Trophoblast cell (in vitro differentiated cells and primary cell): Measurements from ENCODE around the gene SETD7.
A peak's percentile ranks its signal among the peaks of the same experiment; 100 is the strongest.

Source experiments
- DNase-seq, 2 donors: peaks; one replicate each; pipeline ENCODE4 v3.0.0-alpha.2; 2016
- H2AFZ ChIP-seq: 2 replicates; pipeline ENCODE4 v1.6.1; 2013; ENCODE audit warnings: low read length, moderate library complexity, mild to moderate bottlenecking; ENCODE audit not compliant: insufficient read depth, poor library complexity
- H2AK5ac ChIP-seq: 2 replicates; pipeline ENCODE4 v1.6.1; 2013; ENCODE audit warnings: mild to moderate bottlenecking, low read length
- H2BK120ac ChIP-seq: 2 replicates; pipeline ENCODE4 v1.6.1; 2013; ENCODE audit warnings: low read length, mild to moderate bottlenecking, moderate library complexity; ENCODE audit not compliant: insufficient read depth, poor library complexity
- H2BK12ac ChIP-seq: 2 replicates; pipeline ENCODE4 v1.6.1; 2013; ENCODE audit warnings: mild to moderate bottlenecking, low read length, moderate library complexity
- H2BK5ac ChIP-seq: 2 replicates; pipeline ENCODE4 v1.6.1; 2013; ENCODE audit warnings: low read length, low read depth, moderate library complexity, mild to moderate bottlenecking; ENCODE audit not compliant: poor library complexity
- H3K14ac ChIP-seq: 2 replicates; pipeline ENCODE4 v1.6.1; 2013; ENCODE audit warnings: mild to moderate bottlenecking, low read length
- H3K18ac ChIP-seq: 2 replicates; pipeline ENCODE4 v1.6.1; 2013; ENCODE audit warnings: mild to moderate bottlenecking, low read length
- H3K23ac ChIP-seq: 2 replicates; pipeline ENCODE4 v1.6.1; 2013; ENCODE audit warnings: low read length
- H3K27ac ChIP-seq: 2 replicates; pipeline ENCODE4 v1.5.1; 2013; ENCODE audit warnings: low read depth, mild to moderate bottlenecking, inconsistent platforms, low read length, moderate library complexity
- H3K27me3 ChIP-seq: 2 replicates; pipeline ENCODE4 v1.6.1; 2013; ENCODE audit warnings: inconsistent platforms, mild to moderate bottlenecking, low read length, moderate library complexity; ENCODE audit not compliant: insufficient read depth
- H3K36me3 ChIP-seq, 2 experiments: 1 replicate in 1 of 2; 2 replicates in 1 of 2; pipeline ENCODE4 v1.6.1; 2013; ENCODE audit warnings: low read length in 2 of 2, mild to moderate bottlenecking in 2 of 2, moderate library complexity in 1 of 2; ENCODE audit not compliant: insufficient read depth in 2 of 2, control insufficient read depth in 1 of 2
- H3K4ac ChIP-seq: 2 replicates; pipeline ENCODE4 v1.6.1; 2013; ENCODE audit warnings: low read depth, mild to moderate bottlenecking, low read length, moderate library complexity
- H3K4me1 ChIP-seq, 2 experiments: 1 replicate in 1 of 2; 2 replicates in 1 of 2; pipeline ENCODE4 v1.6.1; 2013; ENCODE audit warnings: low read length in 2 of 2, mild to moderate bottlenecking in 2 of 2, moderate library complexity in 1 of 2; ENCODE audit not compliant: insufficient read depth in 2 of 2, control insufficient read depth in 1 of 2
- H3K4me2 ChIP-seq: 2 replicates; pipeline ENCODE4 v1.6.1; 2013; ENCODE audit warnings: inconsistent platforms, mild to moderate bottlenecking, low read length, moderate library complexity
- H3K4me3 ChIP-seq: 2 replicates; pipeline ENCODE4 v1.5.1; 2013; ENCODE audit warnings: mild to moderate bottlenecking, low read depth, low read length, inconsistent platforms
- H3K79me1 ChIP-seq: one replicate; pipeline ENCODE4 v1.6.1; 2013; ENCODE audit warnings: low read length
- H3K79me2 ChIP-seq: 2 replicates; pipeline ENCODE4 v1.6.1; 2013; ENCODE audit warnings: low read length, mild to moderate bottlenecking; ENCODE audit not compliant: control insufficient read depth, insufficient read depth, poor library complexity
- H3K9ac ChIP-seq: 2 replicates; pipeline ENCODE4 v1.6.1; 2013; ENCODE audit warnings: mild to moderate bottlenecking, low read length
- H3K9me3 ChIP-seq: 2 replicates; pipeline ENCODE4 v1.6.1; 2013; ENCODE audit warnings: low read depth, mild to moderate bottlenecking, control low read depth, inconsistent platforms, low read length; ENCODE audit not compliant: insufficient read depth
- H4K12ac ChIP-seq: 2 replicates; pipeline ENCODE4 v1.6.1; 2013; ENCODE audit warnings: low read depth, mild to moderate bottlenecking, low read length, moderate library complexity
- H4K8ac ChIP-seq: 2 replicates; pipeline ENCODE4 v1.6.1; 2013; ENCODE audit warnings: low read depth, mild to moderate bottlenecking, low read length, moderate library complexity
- H4K91ac ChIP-seq: one replicate; pipeline ENCODE4 v1.6.1; 2013; ENCODE audit warnings: low read depth, mild to moderate bottlenecking, low read length, moderate library complexity
- WGBS: extraction: QIAGEN DNeasy Blood & Tissue Kit; methylation state at CpG from one replicate; pipeline ENCODE4 v1.1.7; 2013; ENCODE audit warnings: missing lambda C conversion rate; ENCODE audit not compliant: insufficient read length, insufficient coverage; ENCODE audit errors: extremely low coverage; 5-methylcytosine and 5-hydroxymethylcytosine counted together

The SETD7 gene

GRCh38 chr4:139530833-139531427 is 25.1 kb downstream of the SETD7 start:
- Histone ChIP-seq H3K27me3 (no peaks in the 10 kb centered on the region), H3K36me3 (peaks cover 7 to 13% of the 10 kb centered on the region in 2 experiments), H3K4me2 (no peak overlapping the region), H3K4me3 (no peak overlapping the region), H4K12ac (no peak overlapping the region), H2BK120ac (no peak overlapping the region), H4K8ac (no peak overlapping the region), H2BK12ac (no peak overlapping the region), H3K9me3 (no peaks in the 10 kb centered on the region), H2AK5ac (no peak overlapping the region), H2AFZ (no peak overlapping the region), H4K91ac (no peak overlapping the region), H2BK5ac (no peak overlapping the region), H3K4ac (no peak overlapping the region), H3K79me1 (no peaks in the 10 kb centered on the region), H3K9ac (no peak overlapping the region), H3K79me2 (no peaks in the 10 kb centered on the region), H3K14ac (no peak overlapping the region), H3K27ac (no peak overlapping the region), H3K23ac (no peak overlapping the region), H3K18ac (no peak overlapping the region), H3K4me1 (no peaks in the 10 kb centered on the region)
- WGBS = no CpG with 5 or more reads among the region's 6 CpGs
- peak; percentile 33 to 80 for DNase-seq

- Histone ChIP-seq H3K4me3 (no peak overlapping the region), H3K27me3 (no peaks in the 10 kb centered on the region), H3K18ac (no peak overlapping the region), H3K9me3 (no peaks in the 10 kb centered on the region), H2AFZ (no peak overlapping the region), H2AK5ac (no peak overlapping the region), H3K4me1 (peaks cover 8% of the 10 kb centered on the region in 2 experiments), H2BK120ac (no peak overlapping the region), H3K4ac (no peak overlapping the region), H3K23ac (peak overlapping the region; percentile 54), H3K4me2 (no peak overlapping the region), H4K8ac (no peak overlapping the region), H3K27ac (no peak overlapping the region), H2BK12ac (no peak overlapping the region), H3K79me1 (peaks cover 3% of the 10 kb centered on the region), H3K79me2 (no peaks in the 10 kb centered on the region), H3K9ac (no peak overlapping the region), H4K91ac (no peak overlapping the region), H3K14ac (no peak overlapping the region), H2BK5ac (no peak overlapping the region), H3K36me3 (peaks cover 7 to 13% of the 10 kb centered on the region in 2 experiments), H4K12ac (no peak overlapping the region)
- DNase-seq = no peak
- WGBS = no CpG with 5 or more reads among the region's 2 CpGs
Observed at GRCh38 chr4:139528377-139529005, 27.5 kb downstream of the SETD7 start.

GRCh38 chr4:139526928-139527327 is 29.1 kb downstream of the SETD7 start:
- Histone ChIP-seq H3K27ac (no peak overlapping the region), H4K8ac (no peak overlapping the region), H3K79me1 (peaks cover 3% of the 10 kb centered on the region), H3K79me2 (no peaks in the 10 kb centered on the region), H3K9me3 (no peaks in the 10 kb centered on the region), H3K23ac (no peak overlapping the region), H3K36me3 (peaks cover 4 to 11% of the 10 kb centered on the region in 2 experiments), H3K4me3 (no peak overlapping the region), H2BK120ac (no peak overlapping the region), H3K4ac (no peak overlapping the region), H2BK5ac (no peak overlapping the region), H3K4me2 (no peak overlapping the region), H4K12ac (no peak overlapping the region), H3K9ac (no peak overlapping the region), H4K91ac (no peak overlapping the region), H3K27me3 (no peaks in the 10 kb centered on the region), H2AFZ (no peak overlapping the region), H3K18ac (no peak overlapping the region), H2AK5ac (no peak overlapping the region), H3K4me1 (peaks cover 8% of the 10 kb centered on the region in 2 experiments), H3K14ac (no peak overlapping the region), H2BK12ac (no peak overlapping the region)
- no peak for DNase-seq
- WGBS = no CpG with 5 or more reads among the region's 2 CpGs

- H2BK120ac ChIP-seq = no peak overlapping the region
- peaks cover 8% of the 10 kb centered on the region in 2 experiments for H3K4me1 ChIP-seq
- H4K8ac ChIP-seq = no peak overlapping the region
- no peaks in the 10 kb centered on the region for H3K79me2 ChIP-seq
- H2BK12ac ChIP-seq = no peak overlapping the region
- no peak overlapping the region for H3K18ac ChIP-seq
- H3K9ac ChIP-seq = no peak overlapping the region
- H4K12ac ChIP-seq = no peak overlapping the region
- no peak overlapping the region for H4K91ac ChIP-seq
- H3K27ac ChIP-seq = no peak overlapping the region
- H3K27me3 ChIP-seq = no peaks in the 10 kb centered on the region
- H3K4me3 ChIP-seq = no peak overlapping the region
- no peak overlapping the region for H2BK5ac ChIP-seq
- H3K4me2 ChIP-seq = no peak overlapping the region
- no peak overlapping the region for H3K14ac ChIP-seq
- peaks cover 3% of the 10 kb centered on the region for H3K79me1 ChIP-seq
- H3K4ac ChIP-seq = no peak overlapping the region
- H3K23ac ChIP-seq = no peak overlapping the region
- H2AFZ ChIP-seq = no peak overlapping the region
- WGBS = no CpG with 5 or more reads among the region's 2 CpGs
- peaks cover 6 to 8% of the 10 kb centered on the region in 2 experiments for H3K36me3 ChIP-seq
- no peaks in the 10 kb centered on the region for H3K9me3 ChIP-seq
- no peak overlapping the region for H2AK5ac ChIP-seq
- DNase-seq = no peak
Observed at GRCh38 chr4:139525414-139525813, 30.6 kb downstream of the SETD7 start.
